GM15510 (cell line): ENCODE data around the gene SLC25A1.

Experiments
- POLR2A ChIP-seq: IDR thresholded peaks from 3 replicates; pipeline ENCODE4 v1.6.1; 2011; ENCODE audit warnings: borderline replicate concordance; ENCODE audit not compliant: insufficient read length; ENCODE audit errors: extremely low read depth

Gene SLC25A1

GRCh38 chr22:19146215-19146968 lies 32.1 kb downstream of the SLC25A1 start:
- no peak for TF ChIP-seq POLR2A

DNA sequence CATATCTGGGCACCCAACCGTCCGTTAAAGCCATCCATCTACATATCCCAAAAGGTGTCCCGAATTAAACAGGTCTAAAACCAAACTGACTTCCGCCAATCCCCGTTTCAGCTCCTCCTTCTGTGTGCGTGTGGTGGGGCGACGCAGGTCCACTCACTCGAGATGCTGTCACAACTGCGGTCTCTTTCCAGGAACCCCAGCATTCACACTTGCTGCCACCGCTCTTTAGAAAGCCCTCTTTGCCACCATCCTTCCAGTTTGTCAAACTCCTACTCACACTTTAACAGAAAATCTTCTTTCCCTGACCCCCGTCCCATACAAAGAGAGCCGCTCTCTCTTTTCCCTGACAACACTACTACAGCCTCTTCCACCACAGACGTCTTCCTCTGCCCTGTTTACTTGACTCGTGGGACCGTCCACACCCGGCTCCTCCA lies 34.6 kb downstream of the SLC25A1 start:
- no peak for TF ChIP-seq POLR2A

DNA sequence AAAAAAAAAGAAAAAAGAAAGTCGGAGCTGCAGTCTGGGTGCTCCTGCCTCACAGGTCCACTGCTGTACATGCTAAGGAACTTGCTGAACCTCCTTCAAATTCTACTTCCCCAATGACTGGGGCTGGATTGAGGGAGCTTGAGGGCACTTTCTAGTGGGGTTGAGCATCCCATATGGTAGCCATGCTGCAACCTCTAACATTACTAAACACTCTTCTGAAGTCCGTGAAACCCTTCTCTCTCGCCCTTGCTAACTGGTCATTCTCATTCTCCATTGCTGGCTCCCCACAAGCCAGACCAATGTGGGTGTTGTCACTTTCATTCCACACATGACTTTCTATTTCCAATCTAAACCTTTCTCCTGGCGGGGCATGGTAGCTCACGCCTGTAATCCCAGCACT lies 35.3 kb downstream of the SLC25A1 start:
- no peak for TF ChIP-seq POLR2A

DNA sequence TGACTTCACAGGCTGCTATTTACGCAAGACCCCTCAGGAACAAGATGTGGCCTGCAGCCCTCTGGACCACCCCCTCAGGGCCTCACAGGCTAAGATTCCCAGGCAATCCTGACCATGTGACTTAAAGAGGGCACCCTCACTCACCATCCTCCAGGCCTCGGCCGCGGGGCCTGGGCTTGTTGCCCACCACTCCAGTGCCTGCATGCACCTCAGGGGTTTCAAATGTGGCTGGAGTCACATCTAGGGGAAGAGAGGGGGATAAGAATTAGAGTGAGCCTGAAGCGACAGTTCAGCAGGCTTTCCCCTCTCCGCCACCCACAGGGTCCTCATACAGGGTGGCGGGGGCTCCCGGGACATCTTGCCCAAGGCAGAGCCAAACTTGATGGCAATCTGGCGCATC lies 36.1 kb downstream of the SLC25A1 start:
- no peak for TF ChIP-seq POLR2A

DNA sequence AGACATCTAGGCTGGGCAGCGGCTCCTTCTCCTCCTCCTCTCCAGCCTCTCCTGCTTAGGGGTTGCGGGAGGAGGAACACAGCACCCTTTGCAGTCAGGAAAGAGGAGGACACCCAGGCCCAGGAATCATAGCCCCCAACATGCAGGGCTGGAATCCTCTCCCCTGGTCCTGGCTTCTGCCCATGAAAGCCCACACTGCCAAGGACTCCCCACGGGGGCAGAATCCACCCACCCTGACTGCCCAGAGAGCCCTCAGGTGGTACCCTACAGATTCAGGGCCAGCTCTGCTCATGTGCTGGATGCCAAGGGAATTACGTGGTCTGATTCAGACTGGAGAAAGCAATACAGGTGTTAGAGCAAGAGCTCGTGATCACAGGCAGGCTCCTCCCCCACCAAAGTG lies 38.6 kb downstream of the SLC25A1 start:
- no peak for TF ChIP-seq POLR2A

DNA sequence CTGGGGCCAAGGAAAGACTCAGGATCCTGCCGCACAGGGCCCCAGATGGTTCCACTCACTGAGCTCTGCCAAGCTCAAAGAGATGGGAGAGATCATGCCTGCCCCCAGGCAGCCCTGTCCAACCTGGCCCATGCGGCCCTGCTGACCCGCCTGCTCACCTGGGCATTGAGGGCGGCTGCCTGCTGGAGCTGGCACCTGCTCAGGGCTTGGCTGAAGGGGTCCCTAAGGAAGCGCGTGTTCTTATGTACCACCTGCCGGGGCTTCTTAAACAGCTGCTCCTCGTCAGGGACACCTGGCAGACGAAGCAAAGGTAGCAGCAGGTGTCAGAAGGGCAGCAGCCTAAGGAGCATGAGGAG lies 39.6 kb downstream of the SLC25A1 start:
- TF ChIP-seq POLR2A, result no peak

- no peak for TF ChIP-seq POLR2A
Observed at GRCh38 chr22:19138217-19139000, 40.1 kb downstream of the SLC25A1 start.

- no peak for TF ChIP-seq POLR2A
Observed at GRCh38 chr22:19137384-19138216, 40.9 kb downstream of the SLC25A1 start.

DNA sequence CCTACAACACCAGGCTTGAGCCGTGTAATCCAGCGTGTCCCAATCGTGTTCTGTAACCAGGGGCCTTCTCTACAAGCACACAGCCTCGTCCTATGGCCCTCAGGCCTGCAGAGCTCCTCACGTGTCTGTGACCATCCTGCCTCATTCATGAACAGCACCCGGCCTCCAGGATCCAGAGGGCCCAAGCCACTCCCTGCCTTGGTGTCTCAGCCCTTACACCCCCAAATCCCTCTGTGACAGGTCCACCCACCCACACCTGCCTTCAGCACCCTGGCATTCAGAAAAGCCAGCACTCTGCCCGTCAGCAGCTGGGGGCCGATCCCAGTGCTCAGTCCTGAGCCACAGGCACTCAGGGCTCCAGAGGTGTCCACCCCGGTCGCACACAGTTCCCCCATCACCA lies 41.6 kb downstream of the SLC25A1 start:
- no peak for TF ChIP-seq POLR2A

GRCh38 chr22:19134874-19135273 lies 43.7 kb downstream of the SLC25A1 start:
- TF ChIP-seq POLR2A, result no peak

- no peak for TF ChIP-seq POLR2A
Observed at GRCh38 chr22:19134176-19134831, 44.2 kb downstream of the SLC25A1 start.

DNA sequence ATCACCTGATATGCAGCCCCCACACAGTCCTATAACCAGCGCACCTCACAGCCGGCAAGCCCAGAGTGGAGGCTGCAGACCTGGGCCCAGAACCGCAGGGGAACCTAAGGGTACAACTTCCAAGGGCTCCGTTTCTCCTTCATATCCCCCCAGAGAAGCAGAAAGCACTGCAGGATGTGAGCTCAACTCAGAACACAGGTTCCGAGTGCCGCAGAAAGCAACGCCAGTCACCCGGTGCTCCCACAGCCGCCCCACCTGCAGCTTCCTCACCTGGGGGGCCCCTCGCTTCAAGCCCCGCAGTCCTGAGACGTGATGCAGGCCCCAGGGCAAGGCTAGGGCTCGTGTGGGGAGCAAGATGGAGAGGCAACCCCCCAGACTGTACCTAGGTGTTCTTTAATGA lies 45.0 kb downstream of the SLC25A1 start:
- no peak for TF ChIP-seq POLR2A

DNA sequence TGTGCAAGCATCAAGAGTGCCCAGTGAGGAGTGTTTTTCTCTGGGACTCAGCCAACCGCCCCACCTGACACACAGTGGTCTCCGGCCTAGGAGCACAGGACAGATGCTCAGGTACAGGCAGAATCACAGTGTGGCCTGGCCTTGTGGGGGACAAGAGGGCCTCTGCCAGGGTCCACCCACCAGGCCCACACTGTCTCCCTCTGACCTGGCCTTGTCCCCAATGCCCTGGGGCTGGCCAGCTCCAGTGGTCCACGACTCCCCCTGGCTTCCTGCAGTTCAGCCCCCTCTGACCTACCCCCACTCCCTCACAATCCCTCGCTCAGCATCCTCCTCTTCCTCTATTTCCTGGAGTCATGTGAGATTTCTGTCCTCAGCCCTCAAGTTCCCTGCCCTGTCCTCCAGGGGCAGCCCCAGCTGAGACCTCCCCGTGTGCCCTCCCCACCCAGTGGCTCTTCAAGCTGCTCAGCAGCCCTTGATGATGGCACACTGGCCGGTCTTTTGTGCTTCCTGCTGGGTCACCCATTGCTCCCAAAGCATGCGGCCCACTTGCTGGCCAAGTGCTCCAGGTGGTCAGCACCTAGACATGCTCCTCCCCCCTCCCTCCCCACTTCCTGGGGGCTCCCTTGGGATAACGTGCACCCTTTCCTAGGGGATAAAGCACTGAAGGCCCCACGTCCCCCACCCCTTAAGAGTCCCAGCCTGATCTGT lies 45.7 kb downstream of the SLC25A1 start:
- TF ChIP-seq POLR2A, result no peak

- TF ChIP-seq POLR2A, result no peak
Observed at GRCh38 chr22:19132153-19132552, 46.4 kb downstream of the SLC25A1 start.
